Activated T-cell treated with anti-CD3 and anti-CD28 coated beads, Interleukin-2, amount 50 U/mL, for 48 hours (primary cell): ENCODE data around the gene DIDO1.

Source experiments
- DNase-seq, 2 experiments: peaks; one replicate each; pipeline ENCODE4 v3.0.0-alpha.2; 2020

DIDO1 gene

GRCh38 chr20:62907384-62908317 lies 18.7 kb downstream of the DIDO1 start:
- peak in 1 of 2 experiments; percentile 66 for DNase-seq

DNA sequence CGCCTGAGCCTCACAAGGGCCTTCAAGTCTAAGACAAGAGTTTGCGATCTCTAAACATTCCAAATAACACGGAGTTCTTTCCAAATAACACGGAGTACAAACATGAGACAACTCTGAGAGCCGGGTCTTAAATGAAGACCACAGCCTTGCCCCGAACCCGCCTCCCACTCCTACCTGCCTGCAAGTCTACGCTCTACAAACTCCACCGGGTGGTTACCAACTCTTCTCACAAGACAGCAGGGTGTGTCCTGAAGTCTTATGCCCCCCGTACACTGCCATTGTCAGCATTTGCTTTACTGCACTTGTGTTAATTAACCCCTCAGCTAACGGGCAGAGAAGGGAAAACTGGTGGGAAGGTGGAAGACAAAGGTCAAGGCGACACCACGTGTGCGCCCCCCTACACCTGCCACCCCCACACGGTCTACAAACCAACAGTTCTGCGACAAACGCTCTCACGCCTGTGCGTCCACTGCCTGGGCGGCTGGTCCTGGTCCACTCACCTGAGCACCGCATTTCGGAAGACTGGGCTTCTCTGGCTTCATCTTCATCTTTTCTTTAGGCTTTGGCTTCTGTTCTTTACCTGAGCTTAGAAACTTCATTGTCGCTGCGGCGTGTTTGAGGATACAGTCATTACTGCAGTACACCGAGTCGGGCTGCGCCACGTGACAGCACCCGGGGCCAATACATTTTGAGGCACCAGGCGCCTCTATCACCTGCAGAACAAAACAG lies 19.5 kb downstream of the DIDO1 start:
- DNase-seq: no peak

- DNase-seq: no peak
Observed at GRCh38 chr20:62906209-62906608, 20.1 kb downstream of the DIDO1 start.

- DNase-seq: no peak
Observed at GRCh38 chr20:62905536-62906117, 20.7 kb downstream of the DIDO1 start.

DNA sequence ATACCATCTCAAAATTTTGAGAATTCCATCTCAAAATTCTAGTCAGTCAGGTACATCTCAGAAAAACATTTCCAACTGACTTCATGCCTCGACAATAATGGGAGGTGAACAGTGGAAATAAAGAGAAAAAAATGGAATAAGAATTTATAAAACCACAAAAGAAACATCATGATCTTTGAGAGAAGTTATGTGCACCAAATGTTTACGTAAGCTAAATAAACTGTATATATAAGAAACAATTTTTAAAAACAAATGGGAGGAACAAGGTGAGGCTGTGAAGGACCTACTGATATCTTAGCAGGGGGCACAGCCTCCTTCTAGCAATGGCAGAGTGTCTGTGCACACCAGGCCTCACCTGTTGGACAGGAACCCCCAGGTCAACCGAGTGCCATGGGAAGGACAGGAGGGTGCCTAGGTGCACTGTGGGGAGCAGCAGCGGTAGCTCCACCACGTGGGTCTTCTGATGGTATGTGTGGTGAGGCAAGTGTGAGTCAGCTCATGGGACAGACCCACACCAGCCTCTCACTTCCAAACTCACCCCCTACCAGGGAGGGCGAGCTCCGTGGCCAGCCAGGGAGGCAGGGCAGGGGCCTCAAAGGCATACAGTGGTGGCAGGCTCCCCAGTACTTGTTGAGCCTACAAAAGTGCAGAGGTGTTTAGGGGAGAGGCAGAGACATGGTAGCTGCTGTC lies 23.2 kb downstream of the DIDO1 start:
- DNase-seq: peak in 1 of 2 experiments; percentile 48

DNA sequence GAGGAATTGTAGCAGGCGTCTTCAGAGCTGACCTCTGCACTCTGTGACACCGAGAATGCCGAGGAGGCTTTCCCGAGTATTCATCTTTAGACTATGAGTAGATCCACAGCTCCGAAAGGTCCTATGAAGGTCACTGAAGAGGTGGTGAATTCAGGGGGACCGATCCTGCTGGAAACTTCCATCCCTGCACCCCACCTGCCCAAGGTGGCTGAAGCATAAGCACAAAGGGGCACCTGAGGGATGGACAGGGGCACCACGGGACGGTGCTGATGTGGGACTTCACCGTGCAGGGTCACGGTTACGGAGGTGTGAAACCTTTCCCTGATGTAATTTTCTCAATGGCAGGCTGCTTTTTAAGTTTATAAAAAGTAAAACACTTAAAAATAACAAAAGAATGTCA lies 24.4 kb downstream of the DIDO1 start:
- no peak for DNase-seq

- no peak for DNase-seq
Observed at GRCh38 chr20:62900692-62901584, 25.4 kb downstream of the DIDO1 start.

GRCh38 chr20:62900052-62900691 lies 26.1 kb downstream of the DIDO1 start:
- peak; percentile 82 to 87 for DNase-seq

- DNase-seq: no peak
Observed at GRCh38 chr20:62899633-62900051, 26.7 kb downstream of the DIDO1 start.

- DNase-seq: peak; percentile 48 to 57
Observed at GRCh38 chr20:62898970-62899632, 27.2 kb downstream of the DIDO1 start.

- DNase-seq: no peak
Observed at GRCh38 chr20:62898093-62898964, 28.0 kb downstream of the DIDO1 start.

- no peak for DNase-seq
Observed at GRCh38 chr20:62897666-62898065, 28.6 kb downstream of the DIDO1 start.

GRCh38 chr20:62896526-62896925 lies 29.8 kb downstream of the DIDO1 start:
- no peak for DNase-seq

GRCh38 chr20:62895539-62895938 lies 30.8 kb downstream of the DIDO1 start:
- no peak for DNase-seq

DNA sequence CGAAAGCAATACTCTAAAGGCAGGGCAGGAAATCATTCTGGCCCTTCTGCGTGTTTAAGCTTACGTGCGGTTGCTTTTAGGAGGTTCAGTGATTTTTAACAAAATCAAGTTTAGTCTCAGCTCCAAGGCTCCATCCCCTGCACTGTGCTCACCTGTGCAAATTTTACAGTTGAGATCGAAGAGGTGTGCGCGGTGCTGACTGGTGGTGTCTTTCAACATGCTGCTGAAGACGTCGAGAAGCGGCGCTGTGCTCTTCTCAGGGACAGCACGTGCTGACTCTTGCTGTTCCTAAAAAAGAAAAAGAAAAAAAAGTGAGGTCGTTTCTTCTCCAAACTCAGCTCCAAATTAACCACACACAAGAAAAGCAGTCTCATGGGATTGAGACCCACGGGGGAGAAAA lies 32.0 kb downstream of the DIDO1 start:
- DNase-seq: no peak

- DNase-seq: no peak
Observed at GRCh38 chr20:62893700-62894099, 32.6 kb downstream of the DIDO1 start.

- DNase-seq: no peak
Observed at GRCh38 chr20:62892348-62893304, 33.7 kb downstream of the DIDO1 start.

DNA sequence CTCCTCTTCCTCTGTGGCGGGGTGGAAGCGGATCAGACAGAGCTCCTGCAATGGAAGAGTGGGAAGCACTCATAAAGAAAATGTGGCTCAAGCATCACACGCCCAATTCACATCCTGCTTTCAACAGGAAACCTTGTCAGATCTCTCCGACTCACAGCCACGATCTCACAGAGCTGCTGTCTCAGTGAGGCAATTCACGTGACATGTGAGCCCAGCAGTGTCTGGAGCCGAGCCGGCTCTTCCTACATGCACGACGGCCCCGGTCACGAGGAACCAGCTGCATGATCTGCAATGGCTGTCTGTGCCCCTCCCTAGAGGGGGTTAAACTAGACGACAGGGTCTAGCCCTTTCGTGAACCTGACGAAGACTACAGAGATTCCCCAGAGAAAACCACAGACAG lies 35.2 kb downstream of the DIDO1 start:
- no peak for DNase-seq

DNA sequence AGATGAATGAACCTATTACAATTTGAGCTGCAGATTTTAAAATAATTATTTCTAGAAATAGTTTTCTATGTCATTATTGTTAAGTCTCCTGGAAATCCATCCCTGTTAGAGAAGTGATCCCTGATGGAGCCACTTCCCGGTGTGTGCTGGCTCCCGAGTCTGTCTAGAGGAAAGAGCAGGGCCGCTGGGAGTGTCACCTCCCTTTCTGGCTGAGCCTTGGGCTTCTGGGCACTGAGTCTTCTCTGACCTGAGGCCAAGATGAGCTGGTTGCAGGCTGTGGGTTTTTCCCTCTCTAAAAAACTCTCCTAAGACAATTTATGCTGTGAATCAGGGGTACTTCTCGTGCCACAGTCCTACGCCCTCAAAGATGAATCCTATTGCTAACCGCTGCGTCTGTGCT lies 35.9 kb downstream of the DIDO1 start:
- DNase-seq: no peak
